Caco-2 (cell line): ENCODE data around the gene NECTIN2. TPM values are rescaled to one million over a fixed set of nuclear protein-coding genes. Genes with fewer than 3 reads are reported as not detected.
A peak's percentile ranks its signal among the peaks of the same experiment; 100 is the strongest.
"Not testable (repeated sequence)": the region's sequence is repeated elsewhere in the genome, so short reads cannot be mapped to it uniquely, and the experiment has no call there.

Source experiments
- BruUV-seq: library from RNA; stranded (reverse); fragments of 400-500 nt; replicated peaks from 2 replicates; lab custom pipeline; 2021; lab: Mats Ljungman, UMichigan
- CTCF ChIA-PET: fragments of 300-600 bp; sonication (Branson Sonifier 250); formaldehyde crosslinking; loops from one replicate; lab custom pipeline; 2022; ENCODE audit warnings: antibody characterized with exemption; lab: Charles Lee
- POLR2A ChIA-PET: fragments of 300-600 bp; sonication (Branson Sonifier 250); formaldehyde crosslinking; loops from one replicate; lab custom pipeline; 2022; ENCODE audit warnings: antibody characterized with exemption; lab: Charles Lee
- DNase-seq, 2 experiments: peaks; one replicate each; pipeline versions ENCODE4 v3.0.0 to v3.0.0-alpha.2; 2020 to 2022
- H3K27me3 ChIP-seq: replicated peaks from 2 replicates; pipeline ENCODE4 v1.6.0; 2011; ENCODE audit warnings: low read length; ENCODE audit not compliant: control insufficient read depth, insufficient read depth
- H3K36me3 ChIP-seq: 2 replicates; pipeline ENCODE4 v1.5.1; 2011; ENCODE audit warnings: low read length; ENCODE audit not compliant: control insufficient read depth, insufficient read depth
- H3K4me1 ChIP-seq: fragments of 250-450 bp; sonication (Bioruptor Pico); 2 replicates; pipeline ENCODE4 v1.5.1; 2020; ENCODE audit warnings: mild to moderate bottlenecking
- H3K4me3 ChIP-seq: 2 replicates; pipeline ENCODE4 v1.5.1; 2011; ENCODE audit warnings: low read depth, mild to moderate bottlenecking, control low read depth, low read length
- H3K9me3 ChIP-seq: fragments of 250-450 bp; sonication (Bioruptor Pico); 2 replicates; pipeline ENCODE4 v1.5.1; 2020; ENCODE audit warnings: mild to moderate bottlenecking, moderate library complexity
- H3K27ac Mint-ChIP-seq: one replicate; pipeline ENCODE4 v1.8.0; 2022; ENCODE audit warnings: mixed read lengths; ENCODE audit not compliant: unreplicated experiment
- H3K27me3 Mint-ChIP-seq: one replicate; pipeline ENCODE4 v1.8.0; 2022; ENCODE audit warnings: mixed read lengths; ENCODE audit not compliant: insufficient read depth, unreplicated experiment
- H3K36me3 Mint-ChIP-seq: one replicate; pipeline ENCODE4 v1.8.0; 2022; ENCODE audit warnings: mild to moderate bottlenecking, mixed read lengths; ENCODE audit not compliant: insufficient read depth, unreplicated experiment
- H3K4me1 Mint-ChIP-seq: one replicate; pipeline ENCODE4 v1.8.0; 2022; ENCODE audit warnings: low read depth, mixed read lengths; ENCODE audit not compliant: unreplicated experiment
- H3K4me3 Mint-ChIP-seq: one replicate; pipeline ENCODE4 v1.8.0; 2022; ENCODE audit warnings: mild to moderate bottlenecking, moderate library complexity, mixed read lengths; ENCODE audit not compliant: unreplicated experiment
- H3K9me3 Mint-ChIP-seq: one replicate; pipeline ENCODE4 v1.8.0; 2022; ENCODE audit warnings: mixed read lengths; ENCODE audit not compliant: unreplicated experiment
- intact Hi-C: fragments of 100-400 bp; cut with micrococcal nuclease; formaldehyde crosslinking; loops from one replicate; pipeline ENCODE4 v1.10.0; 2022; ENCODE audit not compliant: unreplicated experiment
- total RNA-seq: library from RNA; stranded (reverse); gene quantifications from 2 replicates; pipeline ENCODE4 v1.2.3, GENCODE V29; 2022
- TF ChIP-seq, protein P1 (sequence below), 2 experiments: fragments of 200-600 bp in 1 of 2; IDR thresholded peaks; 1 replicate in 1 of 2; 2 replicates in 1 of 2; pipeline versions ENCODE4 v1.5.1 to v1.8.0; 2011 to 2022; ENCODE audit warnings: antibody characterized with exemption in 1 of 2, control low read depth in 1 of 2, inconsistent platforms in 1 of 2, low read depth in 1 of 2, low read length in 1 of 2, mild to moderate bottlenecking in 1 of 2, moderate library complexity in 1 of 2; ENCODE audit not compliant: insufficient read depth in 1 of 2, severe bottlenecking in 1 of 2, unreplicated experiment in 1 of 2

Gene NECTIN2
- total RNA-seq, 1 experiment from 2014 or later: 258 TPM

GRCh38 chr19:44908836-44909261 lies 62.8 kb downstream of the NECTIN2 start:
- H3K36me3 Mint-ChIP-seq: peaks cover 89% of the 10 kb centered on the region
- POLR2A ChIA-PET: no interaction called here
- CTCF ChIA-PET: no interaction called here

DNA sequence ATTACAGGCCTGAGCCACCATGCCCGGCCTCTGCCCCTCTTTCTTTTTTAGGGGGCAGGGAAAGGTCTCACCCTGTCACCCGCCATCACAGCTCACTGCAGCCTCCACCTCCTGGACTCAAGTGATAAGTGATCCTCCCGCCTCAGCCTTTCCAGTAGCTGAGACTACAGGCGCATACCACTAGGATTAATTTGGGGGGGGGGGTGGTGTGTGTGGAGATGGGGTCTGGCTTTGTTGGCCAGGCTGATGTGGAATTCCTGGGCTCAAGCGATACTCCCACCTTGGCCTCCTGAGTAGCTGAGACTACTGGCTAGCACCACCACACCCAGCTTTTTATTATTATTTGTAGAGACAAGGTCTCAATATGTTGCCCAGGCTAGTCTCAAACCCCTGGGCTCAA lies 63.7 kb downstream of the NECTIN2 start:
- no peak overlapping the region for H3K4me3 Mint-ChIP-seq
- no peaks in the 10 kb centered on the region for H3K27me3 Mint-ChIP-seq
- CTCF ChIA-PET: interaction anchor here (0.6 kb wide), 2 partner anchors 64 to 144 kb away, joined by 3 to 5 read pairs; partner anchors contain the start of gene NECTIN2
- TF ChIP-seq, protein P1, sequence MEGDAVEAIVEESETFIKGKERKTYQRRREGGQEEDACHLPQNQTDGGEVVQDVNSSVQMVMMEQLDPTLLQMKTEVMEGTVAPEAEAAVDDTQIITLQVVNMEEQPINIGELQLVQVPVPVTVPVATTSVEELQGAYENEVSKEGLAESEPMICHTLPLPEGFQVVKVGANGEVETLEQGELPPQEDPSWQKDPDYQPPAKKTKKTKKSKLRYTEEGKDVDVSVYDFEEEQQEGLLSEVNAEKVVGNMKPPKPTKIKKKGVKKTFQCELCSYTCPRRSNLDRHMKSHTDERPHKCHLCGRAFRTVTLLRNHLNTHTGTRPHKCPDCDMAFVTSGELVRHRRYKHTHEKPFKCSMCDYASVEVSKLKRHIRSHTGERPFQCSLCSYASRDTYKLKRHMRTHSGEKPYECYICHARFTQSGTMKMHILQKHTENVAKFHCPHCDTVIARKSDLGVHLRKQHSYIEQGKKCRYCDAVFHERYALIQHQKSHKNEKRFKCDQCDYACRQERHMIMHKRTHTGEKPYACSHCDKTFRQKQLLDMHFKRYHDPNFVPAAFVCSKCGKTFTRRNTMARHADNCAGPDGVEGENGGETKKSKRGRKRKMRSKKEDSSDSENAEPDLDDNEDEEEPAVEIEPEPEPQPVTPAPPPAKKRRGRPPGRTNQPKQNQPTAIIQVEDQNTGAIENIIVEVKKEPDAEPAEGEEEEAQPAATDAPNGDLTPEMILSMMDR (IDR thresholded peaks at IDR 0.05; ENCODE audit: insufficient read depth in 1 of 2, low read depth in 1 of 2, low read length in 1 of 2, severe bottlenecking in 1 of 2, unreplicated experiment in 1 of 2): no peak
- POLR2A ChIA-PET: interaction anchor here (0.5 to 0.9 kb wide), 3 partner anchors 26 to 148 kb away, joined by 3 to 11 read pairs (median 3); no protein-coding TSS in a partner anchor
- peaks cover 58% of the 10 kb centered on the region for H3K4me1 Mint-ChIP-seq
- H3K36me3 ChIP-seq: peaks cover 8% of the 10 kb centered on the region
- intact Hi-C loops: loop anchor here (10.0 kb wide), 2 partner anchors 95 to 165 kb away; partner anchors contain the start of genes GEMIN7, RELB and ZNF296
- H3K27me3 ChIP-seq: no peaks in the 10 kb centered on the region
- BruUV-seq: no TSS peak
- H3K4me1 ChIP-seq: peaks cover 33% of the 10 kb centered on the region
- no peak for DNase-seq
- no peaks in the 10 kb centered on the region for H3K9me3 Mint-ChIP-seq
- peaks cover 88% of the 10 kb centered on the region for H3K36me3 Mint-ChIP-seq
- H3K9me3 ChIP-seq: no peaks in the 10 kb centered on the region
- H3K4me3 ChIP-seq: no peak overlapping the region
- peak overlapping the region; percentile 13 for H3K27ac Mint-ChIP-seq

More at GRCh38 chr19:44908836-44909261, 62.8 kb downstream of the NECTIN2 start:
- no peaks in the 10 kb centered on the region for H3K9me3 ChIP-seq
- Mint-ChIP-seq H3K27me3 (no peaks in the 10 kb centered on the region), H3K9me3 (no peaks in the 10 kb centered on the region), H3K4me1 (peaks cover 49% of the 10 kb centered on the region), H3K27ac (no peak overlapping the region), H3K4me3 (no peak overlapping the region)
- H3K36me3 ChIP-seq: peaks cover 8% of the 10 kb centered on the region
- no peak for DNase-seq
- no peak overlapping the region for H3K4me3 ChIP-seq
- BruUV-seq: TSS peak; percentile 67
- peaks cover 37% of the 10 kb centered on the region for H3K4me1 ChIP-seq
- TF ChIP-seq, protein P1 (IDR thresholded peaks at IDR 0.05; ENCODE audit: insufficient read depth in 1 of 2, low read depth in 1 of 2, low read length in 1 of 2, severe bottlenecking in 1 of 2, unreplicated experiment in 1 of 2): no peak
- intact Hi-C loops: loop anchor here (10.0 kb wide), 2 partner anchors 96 to 166 kb away; partner anchors contain the start of genes GEMIN7, RELB and ZNF296
- no peaks in the 10 kb centered on the region for H3K27me3 ChIP-seq

- BruUV-seq, H3K4me3 ChIP-seq, H3K27me3 Mint-ChIP-seq, DNase-seq, H3K4me3 Mint-ChIP-seq, H3K9me3 ChIP-seq, H3K27me3 ChIP-seq, H3K9me3 Mint-ChIP-seq, H3K27ac Mint-ChIP-seq, intact Hi-C loops, POLR2A ChIA-PET, H3K36me3 ChIP-seq: not testable (repeated sequence)
- Mint-ChIP-seq H3K4me1 (peaks cover 54% of the 10 kb centered on the region), H3K36me3 (peaks cover 74% of the 10 kb centered on the region)
- CTCF ChIA-PET: interaction anchor here (0.6 kb wide), 2 partner anchors 23 to 60 kb away, joined by 4 to 7 read pairs; no protein-coding TSS in a partner anchor
- H3K4me1 ChIP-seq: peaks cover 23% of the 10 kb centered on the region
Observed at GRCh38 chr19:44911896-44912295, 65.8 kb downstream of the NECTIN2 start.
